Body of pancreas (tissue), 4 donors: ENCODE data around the gene NECTIN4. TPM values are rescaled to one million over a fixed set of nuclear protein-coding genes. Genes with fewer than 3 reads are reported as not detected.
A peak's percentile ranks its signal among the peaks of the same experiment; 100 is the strongest.

ENCODE experiments used
- ATAC-seq: fragments of 150-250 bp; one replicate; pipeline ENCODE4 v1.9.1; 2016
- DNase-seq, 4 donors: peaks; one replicate each; pipeline ENCODE4 v3.0.0-alpha.2; 2019
- H3K27ac ChIP-seq, 4 donors: fragments of 200-600 bp; sonication (generic); 1 replicate in 3 of 4; 2 replicates in 1 of 4; pipeline versions ENCODE4 v1.5.1 to v1.6.1; 2016 to 2019; ENCODE audit warnings: mild to moderate bottlenecking in 1 of 4, mixed read lengths in 1 of 4, moderate library complexity in 1 of 4
- H3K27me3 ChIP-seq, 2 donors: fragments of 200-600 bp; sonication (generic); one replicate each; pipeline ENCODE4 v1.6.0; 2016; ENCODE audit warnings: mild to moderate bottlenecking in 1 of 2
- H3K36me3 ChIP-seq, 2 donors: fragments of 200-600 bp; sonication (generic); replicated peaks in 1 of 2; 2 replicates each; pipeline ENCODE4 v1.5.1; 2016; ENCODE audit warnings: low read depth in 2 of 2; ENCODE audit not compliant: insufficient read depth in 1 of 2
- H3K4me1 ChIP-seq: fragments of 200-600 bp; sonication (generic); one replicate; pipeline ENCODE4 v1.6.0; 2016
- H3K4me3 ChIP-seq, 2 donors: fragments of 200-600 bp; sonication (generic); 1 replicate in 1 of 2; 2 replicates in 1 of 2; pipeline ENCODE4 v1.5.1; 2016 to 2019
- H3K9me3 ChIP-seq, 3 donors: fragments of 200-600 bp; sonication (generic); 1 replicate in 2 of 3; 2 replicates in 1 of 3; pipeline ENCODE4 v1.5.1; 2016
- CTCF ChIP-seq, 7 experiments: fragments of 450-650 bp in 4 of 7; fragments of 200-600 bp in 3 of 7; sonication (generic) in 3 of 7; IDR thresholded peaks; one replicate each; pipeline ENCODE4 v1.5.1; 2016 to 2019; ENCODE audit warnings: antibody characterized with exemption in 7 of 7
- POLR2A ChIP-seq, 3 donors: fragments of 450-650 bp; IDR thresholded peaks; one replicate each; pipeline ENCODE4 v1.6.1; 2016; ENCODE audit warnings: antibody characterized with exemption in 3 of 3, mild to moderate bottlenecking in 2 of 3
- WGBS, 2 donors: methylation state at CpG; one replicate each; pipeline ENCODE4 v1.1.5; 2017; 5-methylcytosine and 5-hydroxymethylcytosine counted together
- intact Hi-C: fragments of 100-400 bp; cut with DNase I; formaldehyde crosslinking; loops from one replicate; pipeline ENCODE4 v1.15.1; 2023
- small RNA-seq: library from RNA; depleted of rRNA; stranded (forward); fragments of <200 nt; gene quantifications from one replicate; pipeline ENCODE3, GENCODE V24; 2016
- total RNA-seq, 2 donors: library from RNA; depleted of rRNA; stranded (reverse); fragments of >200 nt; gene quantifications; one replicate each; pipeline ENCODE4 v1.1.0, GENCODE V29; 2016

The NECTIN4 gene
- total RNA-seq, 2 donors from 2014 or later = 3.0 to 4.2 TPM

DNA sequence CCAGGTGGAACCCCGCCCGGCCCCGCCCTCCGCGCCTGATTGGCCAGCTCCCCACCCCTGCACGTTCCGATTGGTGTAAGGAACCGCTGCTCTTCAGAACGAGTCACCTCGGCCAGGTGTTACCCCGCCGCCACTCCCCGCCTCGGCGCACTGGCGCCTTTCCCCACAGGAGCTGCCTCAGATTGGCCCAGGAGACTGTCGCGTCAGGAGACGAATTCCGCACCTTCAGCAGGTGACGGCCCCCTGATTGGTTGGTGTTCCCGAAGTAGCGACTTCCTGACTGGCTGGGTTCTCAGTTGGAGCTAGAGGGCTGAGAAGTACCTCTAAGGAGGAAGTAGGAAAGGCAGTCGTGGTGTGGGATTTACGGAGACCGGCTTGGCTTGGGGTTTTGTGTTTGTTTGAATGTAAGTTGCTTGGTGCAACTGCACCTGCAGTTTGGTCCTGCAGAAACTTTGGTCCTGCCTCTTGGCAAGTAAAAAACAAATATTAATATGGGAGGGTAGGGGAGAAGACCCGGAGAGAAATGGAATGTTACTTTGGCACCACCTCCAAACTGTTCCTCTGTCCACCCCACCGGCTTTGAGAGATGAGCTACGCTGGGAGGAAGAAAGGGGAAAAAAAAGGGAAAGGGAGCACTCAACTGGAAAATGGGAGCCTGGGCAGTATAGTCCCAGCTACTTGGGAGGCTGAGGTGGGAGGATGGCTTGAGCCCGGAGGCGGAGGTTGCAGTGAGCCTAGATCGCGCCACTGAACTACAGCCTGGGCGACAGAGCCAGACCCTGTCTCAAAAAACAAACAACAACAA lies 68.0 kb downstream of the NECTIN4 start:
- ATAC-seq = peak; percentile 97
- Histone ChIP-seq H3K4me1 (peaks cover 49% of the 10 kb centered on the region), H3K36me3 (no peaks in the 10 kb centered on the region), H3K9me3 (no peaks in the 10 kb centered on the region), H3K4me3 (peak overlapping the region; percentile 36 to 83), H3K27me3 (no peaks in the 10 kb centered on the region), H3K27ac (peak overlapping the region; percentile 85 to 98 (median 91))
- intact Hi-C loops = no loop called here
- peak; percentile 99 for DNase-seq
- WGBS, 2 donors = 10 to 31% methylated on average over 11 to 34 of the region's 34 CpGs
- peak in 1 of 7 experiments; percentile 3 for TF ChIP-seq CTCF (IDR thresholded peaks at IDR 0.05)
- peak; percentile 77 to 99 (median 98) for TF ChIP-seq POLR2A (IDR thresholded peaks at IDR 0.05)

Small RNA genes within 50 kb of the gene (small RNA-seq; reads per million reads assigned to genes)
- not detected for gene AL591806.2

Other genes with a start within 250 kb of the NECTIN4 start
- 1 to 10 TPM in 1 of 2 donors, under 1 TPM in 1; 0.33 to 1.8 TPM for gene CD244, start 226.7 kb downstream of the NECTIN4 start, total RNA-seq
- gene ITLN1, start 204.4 kb downstream of the NECTIN4 start, total RNA-seq = 1 to 10 TPM; 5.9 to 8.6 TPM
- gene ITLN2, start 134.7 kb downstream of the NECTIN4 start, total RNA-seq = not detected
- gene F11R, start 68.4 kb downstream of the NECTIN4 start, total RNA-seq = 10 to 100 TPM; 40.2 to 41.5 TPM
- gene TSTD1, start 50.6 kb downstream of the NECTIN4 start, total RNA-seq = 10 to 100 TPM; 49.4 to 90.8 TPM
- 10 to 100 TPM; 32.7 to 46.5 TPM for gene USF1, start 43.6 kb downstream of the NECTIN4 start, total RNA-seq
- 1 to 10 TPM; 3.1 to 4.9 TPM for gene ARHGAP30, start 19.7 kb downstream of the NECTIN4 start, total RNA-seq
- 10 to 100 TPM; 13.5 to 22.7 TPM for gene KLHDC9, start 8.8 kb upstream of the NECTIN4 start, total RNA-seq
- gene PFDN2, start 28.5 kb upstream of the NECTIN4 start, total RNA-seq = 10 to 100 TPM; 29.6 to 54.7 TPM
- gene NIT1, start 28.5 kb upstream of the NECTIN4 start, total RNA-seq = 10 to 100 TPM; 22.8 to 38.6 TPM
- 10 to 100 TPM; 12.9 to 15.8 TPM for gene DEDD, start 43.1 kb upstream of the NECTIN4 start, total RNA-seq
- 10 to 100 TPM; 33.6 to 48.8 TPM for gene UFC1, start 64.4 kb upstream of the NECTIN4 start, total RNA-seq
- gene USP21, start 69.9 kb upstream of the NECTIN4 start, total RNA-seq = 10 to 100 TPM; 17.8 to 21.0 TPM
- 10 to 100 TPM; 16.2 to 18.9 TPM for gene PPOX, start 76.9 kb upstream of the NECTIN4 start, total RNA-seq
- 10 to 100 TPM; 20.2 to 29.3 TPM for gene B4GALT3, start 87.9 kb upstream of the NECTIN4 start, total RNA-seq
- gene ADAMTS4, start 109.5 kb upstream of the NECTIN4 start, total RNA-seq = 1 to 10 TPM; 6.7 to 7.9 TPM
- 10 to 100 TPM; 46.4 to 67.2 TPM for gene NDUFS2, start 112.8 kb upstream of the NECTIN4 start, total RNA-seq
- 10 to 100 TPM; 27.0 to 42.0 TPM for gene FCER1G, start 125.7 kb upstream of the NECTIN4 start, total RNA-seq
- gene APOA2, start 134.1 kb upstream of the NECTIN4 start, total RNA-seq = not detected
- 1 to 10 TPM; 1.8 to 8.9 TPM for gene TOMM40L, start 136.5 kb upstream of the NECTIN4 start, total RNA-seq
- gene NR1I3, start 148.6 kb upstream of the NECTIN4 start, total RNA-seq = not detected
- gene PCP4L1, start 169.2 kb upstream of the NECTIN4 start, total RNA-seq = not detected
- 1 to 10 TPM; 3.6 to 6.6 TPM for gene MPZ, start 220.4 kb upstream of the NECTIN4 start, total RNA-seq
- 10 to 100 TPM; 22.7 to 26.2 TPM for gene SDHC, start 224.8 kb upstream of the NECTIN4 start, total RNA-seq